Tibial artery (tissue), 4 donors: ENCODE measurements around the gene PXDN.

Source experiments
- DNase-seq, 2 donors: peaks; one replicate each; pipeline ENCODE4 v3.0.0-alpha.2; 2019
- H3K27ac ChIP-seq, 2 donors: fragments of 200-600 bp; sonication (generic) in 1 of 2; 1 replicate in 1 of 2; 2 replicates in 1 of 2; pipeline ENCODE4 v1.5.1; 2018 to 2019; ENCODE audit warnings: mild to moderate bottlenecking in 1 of 2
- H3K27me3 ChIP-seq, 2 donors: fragments of 200-600 bp; sonication (generic) in 1 of 2; one replicate each; pipeline versions ENCODE4 v1.5.1 to v1.6.0; 2016 to 2019
- H3K36me3 ChIP-seq, 3 donors: fragments of 200-600 bp; sonication (generic) in 2 of 3; one replicate each; pipeline ENCODE4 v1.5.1; 2016 to 2019; ENCODE audit warnings: mild to moderate bottlenecking in 2 of 3
- H3K4me1 ChIP-seq, 4 donors: fragments of 200-600 bp; sonication (generic) in 2 of 4; 1 replicate in 3 of 4; 2 replicates in 1 of 4; pipeline ENCODE4 v1.5.1; 2016 to 2019
- H3K4me3 ChIP-seq, 2 donors: fragments of 200-600 bp; sonication (generic) in 1 of 2; 1 replicate in 1 of 2; 2 replicates in 1 of 2; pipeline ENCODE4 v1.5.1; 2018 to 2019; ENCODE audit warnings: mild to moderate bottlenecking in 2 of 2
- H3K9me3 ChIP-seq, 3 donors: fragments of 200-600 bp; sonication (generic) in 1 of 3; one replicate each; pipeline ENCODE4 v1.5.1; 2016 to 2019
- intact Hi-C: fragments of 100-400 bp; cut with DNase I; formaldehyde crosslinking; loops from one replicate; pipeline ENCODE4 v1.15.0; 2023; ENCODE audit warnings: low total_unique reads
- TF ChIP-seq, protein P1 (sequence below), 2 experiments: fragments of 200-600 bp in 1 of 2; fragments of 450-650 bp in 1 of 2; IDR thresholded peaks; one replicate each; pipeline ENCODE4 v1.5.1; 2017 to 2019; ENCODE audit warnings: antibody characterized with exemption in 2 of 2, mild to moderate bottlenecking in 1 of 2, moderate library complexity in 1 of 2

The PXDN gene

GRCh38 chr2:1593371-1594122, 150.8 kb downstream of the PXDN start:
- DNase-seq = peak in 1 of 2 donors; percentile 65
- Histone ChIP-seq H3K27ac (peak overlapping the region in 1 of 2 donors; percentile 6), H3K27me3 (no peaks in the 10 kb centered on the region), H3K4me3 (no peak overlapping the region), H3K36me3 (no peaks in the 10 kb centered on the region), H3K9me3 (no peaks in the 10 kb centered on the region), H3K4me1 (peaks cover 0 to 13% (median 10%) of the 10 kb centered on the region in 4 donors)
- TF ChIP-seq, protein P1, sequence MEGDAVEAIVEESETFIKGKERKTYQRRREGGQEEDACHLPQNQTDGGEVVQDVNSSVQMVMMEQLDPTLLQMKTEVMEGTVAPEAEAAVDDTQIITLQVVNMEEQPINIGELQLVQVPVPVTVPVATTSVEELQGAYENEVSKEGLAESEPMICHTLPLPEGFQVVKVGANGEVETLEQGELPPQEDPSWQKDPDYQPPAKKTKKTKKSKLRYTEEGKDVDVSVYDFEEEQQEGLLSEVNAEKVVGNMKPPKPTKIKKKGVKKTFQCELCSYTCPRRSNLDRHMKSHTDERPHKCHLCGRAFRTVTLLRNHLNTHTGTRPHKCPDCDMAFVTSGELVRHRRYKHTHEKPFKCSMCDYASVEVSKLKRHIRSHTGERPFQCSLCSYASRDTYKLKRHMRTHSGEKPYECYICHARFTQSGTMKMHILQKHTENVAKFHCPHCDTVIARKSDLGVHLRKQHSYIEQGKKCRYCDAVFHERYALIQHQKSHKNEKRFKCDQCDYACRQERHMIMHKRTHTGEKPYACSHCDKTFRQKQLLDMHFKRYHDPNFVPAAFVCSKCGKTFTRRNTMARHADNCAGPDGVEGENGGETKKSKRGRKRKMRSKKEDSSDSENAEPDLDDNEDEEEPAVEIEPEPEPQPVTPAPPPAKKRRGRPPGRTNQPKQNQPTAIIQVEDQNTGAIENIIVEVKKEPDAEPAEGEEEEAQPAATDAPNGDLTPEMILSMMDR (IDR thresholded peaks at IDR 0.05) = no peak
- intact Hi-C loops = loop anchor here (5.0 kb wide), 2 partner anchors 149 to 224 kb away; partner anchors contain the start of gene PXDN

DNA sequence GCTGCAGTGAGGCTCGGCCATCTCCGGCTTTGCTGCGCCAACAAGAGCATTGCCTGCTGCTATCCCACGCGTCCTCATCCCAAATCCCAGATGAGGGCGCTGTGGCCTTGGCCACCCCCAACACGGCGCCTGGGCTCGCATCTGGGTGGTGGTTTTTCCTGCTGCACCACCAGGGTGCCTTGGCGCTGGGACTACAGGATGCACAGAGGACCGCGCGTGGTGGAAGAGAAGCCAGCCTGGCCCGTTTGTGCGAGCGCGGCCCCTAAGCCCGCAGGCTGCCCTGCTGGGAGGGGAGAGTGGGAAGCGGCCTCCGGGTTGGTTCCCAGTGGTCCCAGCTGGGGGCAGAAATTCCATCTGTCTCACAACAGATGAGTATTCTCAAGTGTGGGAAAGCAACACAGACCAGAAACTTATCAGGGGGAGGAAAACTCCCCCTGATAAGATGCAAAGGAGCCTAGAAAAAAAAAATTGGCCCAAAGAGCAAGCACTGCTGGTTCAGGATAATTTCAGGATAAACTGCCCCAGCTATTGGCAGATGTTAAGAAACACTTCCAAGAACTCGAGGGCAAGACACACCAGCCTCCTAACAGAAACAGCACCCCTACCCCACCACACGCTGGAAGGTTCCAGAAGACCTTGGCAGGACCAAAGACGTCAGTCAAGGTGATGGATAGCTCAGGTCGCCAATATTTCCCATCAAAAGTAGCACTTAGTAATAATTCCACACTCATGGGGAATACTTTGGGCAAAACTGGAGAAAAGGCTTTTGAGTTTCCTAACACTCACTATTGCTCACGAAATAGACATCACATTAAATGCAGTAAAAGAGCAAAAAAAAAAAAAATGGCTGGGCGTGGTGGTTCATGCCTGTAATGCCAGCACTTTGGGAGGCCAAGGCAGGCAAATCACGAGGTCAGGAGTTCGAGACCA, 152.1 kb downstream of the PXDN start:
- TF ChIP-seq, protein P1 (IDR thresholded peaks at IDR 0.05) = peak; percentile 92 to 95

DNA sequence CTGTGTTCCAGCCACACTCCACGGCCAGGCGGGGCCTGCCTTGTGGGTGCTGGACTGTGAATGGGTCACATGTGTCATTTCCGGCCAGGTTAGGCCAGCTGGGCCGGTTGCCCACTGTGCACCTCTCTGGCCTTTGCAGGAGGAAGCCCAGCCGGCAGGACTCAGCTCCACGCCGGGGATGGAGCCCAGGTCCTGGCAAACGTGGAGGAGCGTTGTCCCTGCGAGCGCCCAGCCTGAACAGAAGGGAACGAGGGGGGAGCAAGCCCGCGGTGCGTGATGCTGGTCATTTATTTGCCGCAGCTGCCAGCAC, 152.9 kb downstream of the PXDN start:
- Histone ChIP-seq H3K27ac (no peak overlapping the region), H3K4me3 (no peak overlapping the region)

More for the DNA sequence above, 152.1 kb downstream of the PXDN start:
- peak; percentile 82 to 94 for DNase-seq
- Histone ChIP-seq H3K27ac (peak overlapping the region; percentile 18 to 47), H3K36me3 (no peaks in the 10 kb centered on the region), H3K4me1 (peaks cover 0 to 13% (median 10%) of the 10 kb centered on the region in 4 donors), H3K4me3 (no peak overlapping the region), H3K27me3 (peaks cover 0 to 4% of the 10 kb centered on the region in 2 donors), H3K9me3 (no peaks in the 10 kb centered on the region)
- intact Hi-C loops = loop anchor here (5.0 kb wide), 2 partner anchors 150 to 225 kb away; partner anchors contain the start of gene PXDN

GRCh38 chr2:1590596-1591460, 153.5 kb downstream of the PXDN start:
- TF ChIP-seq, protein P1 (IDR thresholded peaks at IDR 0.05) = no peak
- no peak overlapping the region for H3K27ac ChIP-seq
- no peaks in the 10 kb centered on the region for H3K9me3 ChIP-seq
- H3K4me3 ChIP-seq = no peak overlapping the region
- intact Hi-C loops = loop anchor here (5.0 kb wide), 2 partner anchors 151 to 226 kb away; partner anchors contain the start of gene PXDN
- DNase-seq = no peak
- no peaks in the 10 kb centered on the region for H3K36me3 ChIP-seq
- peaks cover 0 to 16% of the 10 kb centered on the region in 2 donors for H3K27me3 ChIP-seq
- H3K4me1 ChIP-seq = peaks cover 0 to 13% (median 10%) of the 10 kb centered on the region in 4 donors

More for the DNA sequence above, 152.9 kb downstream of the PXDN start:
- intact Hi-C loops = loop anchor here (5.0 kb wide), 2 partner anchors 151 to 226 kb away; partner anchors contain the start of gene PXDN
- Histone ChIP-seq H3K36me3 (no peaks in the 10 kb centered on the region), H3K27me3 (peaks cover 0 to 12% of the 10 kb centered on the region in 2 donors), H3K9me3 (no peaks in the 10 kb centered on the region), H3K4me1 (peaks cover 0 to 13% (median 10%) of the 10 kb centered on the region in 4 donors)
- TF ChIP-seq, protein P1 (IDR thresholded peaks at IDR 0.05) = no peak
- DNase-seq = no peak
